GM21737 (cell line): ENCODE measurements around the gene ASAP2.

Source experiments
- ATAC-seq: cut with Tn5 transposase; IDR thresholded peaks from one replicate; pipeline ENCODE4 v1.9.1; 2021; ENCODE audit warnings: mild to moderate bottlenecking, moderate library complexity; ENCODE audit not compliant: unreplicated experiment

The ASAP2 gene

DNA sequence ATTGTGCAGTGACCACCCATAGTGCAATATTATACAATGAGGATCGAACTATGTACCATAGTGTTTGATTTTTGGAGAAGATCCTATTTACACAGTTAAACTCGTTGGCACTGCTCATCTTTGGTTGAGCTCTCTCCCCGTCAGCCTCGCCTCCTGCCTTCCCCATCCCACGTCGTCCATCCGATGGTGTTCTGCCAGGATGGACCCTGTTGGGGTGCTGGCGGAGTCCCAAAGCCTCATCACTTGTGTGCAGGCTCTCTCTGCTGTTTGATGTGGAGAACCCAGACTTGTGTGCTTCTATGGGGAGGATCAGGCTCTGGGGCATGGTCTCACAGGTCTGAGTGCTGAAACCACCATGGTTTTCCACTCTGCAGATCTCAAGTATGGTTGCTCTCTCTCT, 131.3 kb downstream of the ASAP2 start:
- ATAC-seq, result no peak

DNA sequence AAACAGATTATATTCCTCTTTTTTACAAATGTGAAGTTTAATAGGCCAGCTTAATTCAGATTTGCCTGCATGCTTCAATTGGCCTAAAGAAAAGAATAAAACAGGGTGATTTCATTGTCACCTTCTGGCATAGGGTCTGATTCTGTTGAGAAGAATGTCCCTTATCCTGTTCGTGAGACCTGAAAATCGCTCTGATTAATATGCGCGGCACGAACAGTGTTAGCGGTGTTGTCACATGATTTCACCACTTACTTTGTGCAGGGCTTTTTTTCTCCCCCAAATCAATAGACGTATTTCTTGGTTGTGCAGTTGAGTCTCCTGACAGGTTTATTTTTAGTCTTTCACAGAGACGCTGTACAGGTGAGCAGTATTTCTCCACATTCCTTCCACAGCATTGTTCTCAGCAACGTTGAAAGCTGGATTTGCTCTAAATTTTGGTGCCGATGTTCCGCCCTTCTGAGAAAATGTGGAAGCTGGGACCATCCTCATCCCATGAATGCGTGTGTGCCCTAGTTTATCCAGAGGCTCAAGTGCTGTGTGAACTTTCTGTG, 134.8 kb downstream of the ASAP2 start:
- no peak for ATAC-seq

DNA sequence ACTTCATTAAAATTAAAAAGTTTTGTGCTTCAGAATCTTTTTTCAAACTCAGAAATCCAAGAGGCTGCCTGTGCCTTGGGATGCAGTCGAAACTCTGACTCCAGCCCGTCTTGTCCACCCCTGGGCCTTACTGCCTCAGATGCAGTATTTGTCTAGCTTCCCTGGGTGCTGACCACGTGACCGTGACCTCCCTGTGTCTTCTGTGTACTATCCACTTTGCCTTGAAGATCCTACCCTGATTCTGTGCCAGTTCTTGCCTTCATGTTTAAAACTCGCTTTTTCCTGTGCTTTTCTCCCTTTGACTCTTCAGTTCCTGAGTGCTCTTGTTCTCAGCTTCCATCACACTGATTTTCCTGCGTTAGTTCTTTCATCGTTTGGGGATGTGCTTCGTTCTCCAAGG, 136.0 kb downstream of the ASAP2 start:
- no peak for ATAC-seq

GRCh38 chr2:9343524-9343923, 136.9 kb downstream of the ASAP2 start:
- ATAC-seq, result no peak

- ATAC-seq, result no peak
These were observed 137.8 kb downstream of the ASAP2 start for GRCh38 chr2:9344434-9344833.

GRCh38 chr2:9345343-9345742, 138.7 kb downstream of the ASAP2 start:
- no peak for ATAC-seq

DNA sequence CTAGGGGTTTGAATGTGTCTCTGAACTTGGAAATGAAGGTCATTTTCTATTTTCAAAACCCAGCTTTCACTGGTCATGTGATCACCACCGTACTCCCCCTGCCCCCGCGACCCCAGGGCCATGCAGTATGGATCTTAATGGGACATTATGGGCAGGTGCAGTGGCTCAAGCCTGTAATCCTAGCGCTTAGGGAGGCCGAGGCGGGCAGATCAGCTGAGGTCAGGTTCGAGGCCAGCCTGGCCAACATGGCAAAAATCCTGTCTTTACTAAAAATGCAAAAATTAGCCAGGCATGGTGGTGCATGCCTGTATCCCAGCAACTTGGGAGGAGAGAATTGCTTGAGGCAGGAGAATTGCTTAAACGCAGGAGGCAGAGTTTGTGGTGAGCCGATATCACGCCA, 139.4 kb downstream of the ASAP2 start:
- no peak for ATAC-seq

DNA sequence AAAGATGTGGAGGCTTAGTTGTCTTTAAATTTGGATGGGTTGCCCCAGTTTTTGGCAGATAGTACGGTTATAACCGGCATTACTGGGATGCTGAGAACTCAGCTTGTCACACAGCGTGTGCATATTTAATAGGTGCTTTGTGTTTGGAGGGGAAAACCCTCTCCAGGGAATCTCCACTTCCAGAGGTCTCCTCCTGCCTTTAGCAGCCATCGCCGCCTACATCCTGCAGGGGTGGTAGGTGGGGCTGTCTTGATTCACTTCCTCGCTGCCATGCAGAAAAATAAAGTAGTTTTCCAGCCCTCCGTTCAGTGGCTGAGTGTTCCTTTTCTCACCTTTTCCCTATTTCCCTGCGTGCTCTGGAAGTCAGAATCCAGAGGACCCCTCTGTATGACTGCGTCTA, 140.3 kb downstream of the ASAP2 start:
- ATAC-seq, result no peak

DNA sequence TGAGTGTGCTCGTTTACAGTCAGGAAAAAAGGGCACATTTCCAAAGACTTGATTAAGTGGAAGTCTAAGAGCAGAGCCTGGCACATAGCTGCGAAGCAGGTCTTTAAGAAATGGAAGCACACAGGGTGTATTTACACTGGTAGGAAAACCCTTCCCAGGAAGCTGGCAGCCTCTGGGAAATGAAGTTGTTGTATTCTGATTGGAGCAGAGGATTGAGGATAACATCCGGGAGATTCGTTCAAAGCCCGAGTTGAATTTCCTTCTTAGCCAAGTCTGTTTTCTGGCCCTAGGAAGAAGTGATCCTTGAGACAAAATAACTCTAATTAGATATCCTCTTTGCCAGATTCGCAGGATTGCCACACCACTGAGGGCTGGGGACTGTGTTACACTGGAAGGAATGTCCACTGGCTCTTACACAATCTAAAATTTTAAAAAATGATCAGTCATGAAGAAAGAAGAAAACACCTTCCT, 140.8 kb downstream of the ASAP2 start:
- no peak for ATAC-seq

DNA sequence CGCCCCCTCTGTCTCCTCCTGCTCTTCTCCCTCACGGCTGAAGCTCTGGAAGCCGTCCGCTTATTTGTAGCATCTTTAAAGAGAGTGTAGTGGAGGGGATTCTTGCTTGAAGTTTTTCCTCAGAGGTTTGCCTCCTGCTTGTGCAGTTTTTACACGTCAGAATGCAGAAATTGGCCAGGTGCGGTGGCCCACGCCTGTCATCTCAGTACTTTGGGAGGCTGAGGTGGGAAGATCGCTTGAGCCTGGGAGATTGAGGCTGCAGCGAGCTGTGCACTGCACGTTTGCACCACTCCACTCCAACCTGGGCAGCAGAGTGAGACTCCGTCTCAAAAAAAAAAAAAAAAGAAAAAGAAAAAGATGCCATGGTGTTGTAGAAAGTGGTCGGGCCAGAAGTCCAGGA, 147.7 kb downstream of the ASAP2 start:
- no peak for ATAC-seq

DNA sequence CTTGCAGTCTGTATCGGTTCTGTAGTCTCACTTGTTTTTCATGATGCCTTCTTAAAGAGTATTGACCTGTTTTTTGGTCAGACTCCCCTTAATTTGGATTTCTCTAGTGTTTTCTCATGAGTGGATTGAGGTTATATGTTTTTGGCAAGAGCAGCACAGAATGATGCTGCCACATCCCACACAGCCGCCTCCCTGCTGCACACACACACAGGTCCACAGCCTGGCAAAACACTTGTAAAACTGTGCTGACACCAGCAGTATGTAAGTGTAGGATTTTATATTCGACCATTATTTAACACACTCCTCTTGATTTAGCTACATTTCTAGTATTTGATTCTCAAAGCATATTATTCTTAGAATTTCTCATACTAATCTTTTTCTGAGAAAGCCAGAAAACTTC, 148.7 kb downstream of the ASAP2 start:
- no peak for ATAC-seq

- ATAC-seq, result no peak
These were observed 149.1 kb downstream of the ASAP2 start for GRCh38 chr2:9355716-9356115.

GRCh38 chr2:9356261-9356660, 149.6 kb downstream of the ASAP2 start:
- ATAC-seq, result no peak

DNA sequence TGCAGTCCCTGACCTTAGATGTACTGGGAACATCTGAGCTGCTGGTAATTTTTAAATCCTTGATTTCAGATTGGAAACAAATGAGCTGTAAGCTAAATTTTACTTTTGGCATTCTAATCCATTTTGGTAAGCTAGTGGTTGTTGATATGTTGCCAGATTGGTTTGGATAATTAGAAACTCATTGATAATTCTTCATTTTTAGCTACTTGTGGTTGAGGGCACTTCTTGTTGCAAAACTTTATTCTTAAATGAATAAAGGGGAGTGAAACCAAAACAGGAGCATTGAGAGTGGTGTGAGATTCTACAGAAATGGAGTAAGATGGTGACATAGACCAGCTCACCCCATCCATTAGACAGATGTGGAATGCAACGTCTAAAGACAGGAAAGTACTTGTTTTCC, 152.2 kb downstream of the ASAP2 start:
- ATAC-seq, result no peak

GRCh38 chr2:9359463-9359862, 152.9 kb downstream of the ASAP2 start:
- no peak for ATAC-seq

GRCh38 chr2:9360110-9360509, 153.5 kb downstream of the ASAP2 start:
- ATAC-seq, result no peak

GRCh38 chr2:9360701-9361100, 154.1 kb downstream of the ASAP2 start:
- no peak for ATAC-seq

GRCh38 chr2:9364373-9364772, 157.8 kb downstream of the ASAP2 start:
- no peak for ATAC-seq

GRCh38 chr2:9364791-9365497, 158.3 kb downstream of the ASAP2 start:
- no peak for ATAC-seq

DNA sequence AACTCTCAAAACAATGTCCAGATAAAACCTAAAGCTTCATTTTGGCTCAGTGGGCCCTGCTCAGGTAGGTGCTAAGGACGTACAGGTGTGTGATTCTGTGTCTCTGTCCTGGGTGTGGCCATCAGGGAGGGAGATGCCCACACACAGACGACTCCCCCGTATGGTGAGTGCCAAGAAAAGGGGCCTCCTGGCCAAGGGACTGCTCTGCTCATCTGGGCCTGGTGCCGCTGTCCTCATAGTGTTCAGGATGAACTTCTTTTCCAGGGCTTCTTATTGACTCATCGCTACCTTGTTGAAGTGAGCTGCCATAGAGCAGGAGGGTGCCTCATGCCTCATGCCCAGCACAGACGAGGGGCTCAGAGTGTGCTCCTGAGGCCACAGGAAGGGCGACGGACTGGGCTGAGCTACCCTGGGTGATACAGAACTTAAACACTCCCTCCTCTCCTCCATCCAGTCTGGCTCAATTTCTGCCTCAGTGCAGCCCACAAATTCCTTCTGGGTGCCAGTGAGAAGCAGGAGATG, 158.9 kb downstream of the ASAP2 start:
- ATAC-seq, result no peak

GRCh38 chr2:9366026-9366425, 159.4 kb downstream of the ASAP2 start:
- ATAC-seq, result no peak

DNA sequence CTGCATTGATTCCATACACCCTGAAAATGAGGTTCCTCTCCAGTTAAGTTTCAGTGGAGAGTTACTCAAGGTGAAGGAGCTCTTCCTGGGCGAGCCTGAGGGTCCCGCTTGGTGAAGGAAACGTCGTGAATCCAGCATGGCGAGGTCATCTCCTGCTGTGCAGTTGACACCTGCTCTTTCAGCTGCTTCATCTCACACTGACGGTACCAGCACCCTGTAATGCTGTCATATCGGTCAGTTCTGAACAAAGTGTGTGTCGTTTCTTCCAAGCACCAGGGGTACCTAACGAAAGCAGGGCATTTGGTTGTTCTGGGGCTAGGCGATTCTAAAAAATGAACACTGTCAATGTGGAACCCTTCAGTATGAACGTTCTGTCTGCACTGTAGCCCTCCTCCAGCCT, 164.1 kb downstream of the ASAP2 start:
- no peak for ATAC-seq

GRCh38 chr2:9373047-9373446, 166.4 kb downstream of the ASAP2 start:
- no peak for ATAC-seq
